Measurements from ENCODE around the gene PLLP. TPM values are rescaled to one million over a fixed set of nuclear protein-coding genes. Genes with fewer than 3 reads are reported as not detected.

PLLP gene
- polyA plus RNA-seq, 1 donor (not counting 4 experiments of a cell fraction or from before 2014, with no cell fraction given) = 8.7 TPM

DNA sequence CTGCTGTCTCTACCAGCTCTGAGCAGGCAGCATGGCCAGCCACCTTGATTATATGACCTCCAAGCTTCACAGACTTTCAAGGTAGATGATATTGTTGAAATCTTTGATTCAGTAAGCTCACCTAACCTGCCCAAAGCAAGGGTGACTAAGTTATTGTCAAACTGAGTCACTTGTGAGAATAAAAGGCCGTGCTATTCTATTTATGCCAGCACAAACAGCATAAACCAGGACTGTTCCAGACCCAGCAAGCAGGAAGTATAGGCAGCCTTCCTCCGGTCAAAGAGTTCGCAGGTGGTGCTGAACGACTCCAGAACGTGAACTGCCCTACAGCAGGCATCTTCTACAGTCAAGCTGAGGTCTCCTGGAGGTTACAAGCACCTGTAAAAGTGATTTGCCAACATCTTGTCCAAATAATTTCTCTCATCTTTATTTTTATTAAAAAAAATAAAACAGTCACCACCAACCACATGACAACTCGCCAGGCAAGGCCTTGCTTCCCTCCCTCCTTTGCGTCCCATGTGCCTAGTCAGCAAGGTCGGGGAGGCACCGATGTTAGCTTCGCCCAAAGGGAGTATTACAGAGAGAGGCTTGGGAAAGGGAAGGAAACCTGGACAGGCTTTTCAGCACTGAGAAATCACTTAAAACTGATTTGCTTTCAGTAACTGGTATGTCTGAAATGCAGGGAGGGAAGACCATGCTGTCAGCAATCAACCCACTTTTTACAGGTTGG, 28.6 kb downstream of the PLLP start:
- H2AFZ ChIP-seq (ENCODE audit: control insufficient read depth, low read length) = no peak overlapping the region
- H3K27me3 ChIP-seq (ENCODE audit: control insufficient read depth, extremely low read depth, insufficient read depth, low read length) = no peaks in the 10 kb centered on the region
- FAIRE-seq (peak; percentile 95), DNase-seq (ENCODE audit: low read depth, low spot score) (no peak)
- H3K9ac ChIP-seq (ENCODE audit: control insufficient read depth, extremely low read depth, insufficient read depth, low read length) = no peak overlapping the region
- no peaks in the 10 kb centered on the region for H3K9me3 ChIP-seq (ENCODE audit: control insufficient read depth, low read depth, low read length)
- TF ChIP-seq EZH2 (IDR thresholded peaks at IDR 0.05; ENCODE audit: low read length) = no peak
- TF ChIP-seq CTCF (optimal IDR thresholded peaks at IDR 0.05 in 1 of 3, IDR thresholded peaks at IDR 0.05 in 1 of 3, conservative IDR thresholded peaks at IDR 0.05 in 1 of 3; ENCODE audit: extremely low read depth in 1 of 3, insufficient read depth in 2 of 3, low read length in 3 of 3) = no peak
- no peaks in the 10 kb centered on the region for H4K20me1 ChIP-seq (ENCODE audit: control insufficient read depth, extremely low read depth, insufficient read depth, low read length)
- H3K4me2 ChIP-seq (ENCODE audit: control insufficient read depth, extremely low read depth, insufficient read depth, low read depth, low read length) = peak overlapping the region; percentile 25
- no peaks in the 10 kb centered on the region for H3K9me1 ChIP-seq (ENCODE audit: control insufficient read depth, extremely low read depth, insufficient read depth, low read length)
- H3K4me1 ChIP-seq (ENCODE audit: control insufficient read depth, extremely low read depth, insufficient read depth, low read length) = peaks cover 40% of the 10 kb centered on the region
- dilution Hi-C loops (cut with MboI; ENCODE audit: extremely low pct_ligation_motif_present, low sequenced_read_pairs) = no loop called here
- H3K36me3 ChIP-seq (ENCODE audit: control insufficient read depth in 2 of 2, extremely low read depth in 1 of 2, insufficient read depth in 2 of 2, low read length in 2 of 2) = peaks cover 8 to 11% of the 10 kb centered on the region in 2 experiments
- no peaks in the 10 kb centered on the region for H3K79me2 ChIP-seq (ENCODE audit: control insufficient read depth, insufficient read depth, low read length)
- peak overlapping the region; percentile 48 for H3K27ac ChIP-seq (ENCODE audit: control insufficient read depth, insufficient read depth, low read length)
- H3K4me3 ChIP-seq (ENCODE audit: control insufficient read depth in 2 of 3, extremely low read depth in 1 of 3, insufficient read depth in 2 of 3, low read depth in 1 of 3, low read length in 3 of 3) = no peak overlapping the region

- Histone ChIP-seq H3K4me2 (ENCODE audit: control insufficient read depth, extremely low read depth, insufficient read depth, low read depth, low read length) (no peak overlapping the region), H3K36me3 (ENCODE audit: control insufficient read depth in 2 of 2, extremely low read depth in 1 of 2, insufficient read depth in 2 of 2, low read length in 2 of 2) (peaks cover 19 to 23% of the 10 kb centered on the region in 2 experiments), H4K20me1 (ENCODE audit: control insufficient read depth, extremely low read depth, insufficient read depth, low read length) (no peaks in the 10 kb centered on the region), H2AFZ (ENCODE audit: control insufficient read depth, low read length) (no peak overlapping the region), H3K4me1 (ENCODE audit: control insufficient read depth, extremely low read depth, insufficient read depth, low read length) (peaks cover 23% of the 10 kb centered on the region), H3K9me1 (ENCODE audit: control insufficient read depth, extremely low read depth, insufficient read depth, low read length) (no peaks in the 10 kb centered on the region), H3K4me3 (ENCODE audit: control insufficient read depth in 2 of 3, extremely low read depth in 1 of 3, insufficient read depth in 2 of 3, low read depth in 1 of 3, low read length in 3 of 3) (no peak overlapping the region), H3K27me3 (ENCODE audit: control insufficient read depth, extremely low read depth, insufficient read depth, low read length) (no peaks in the 10 kb centered on the region), H3K9ac (ENCODE audit: control insufficient read depth, extremely low read depth, insufficient read depth, low read length) (no peak overlapping the region), H3K27ac (ENCODE audit: control insufficient read depth, insufficient read depth, low read length) (no peak overlapping the region), H3K79me2 (ENCODE audit: control insufficient read depth, insufficient read depth, low read length) (no peaks in the 10 kb centered on the region), H3K9me3 (ENCODE audit: control insufficient read depth, low read depth, low read length) (no peaks in the 10 kb centered on the region)
- DNase-seq (ENCODE audit: low read depth, low spot score) (no peak), FAIRE-seq (no peak)
- dilution Hi-C loops (cut with MboI; ENCODE audit: extremely low pct_ligation_motif_present, low sequenced_read_pairs) = no loop called here
- TF ChIP-seq CTCF (optimal IDR thresholded peaks at IDR 0.05 in 1 of 3, IDR thresholded peaks at IDR 0.05 in 1 of 3, conservative IDR thresholded peaks at IDR 0.05 in 1 of 3; ENCODE audit: extremely low read depth in 1 of 3, insufficient read depth in 2 of 3, low read length in 3 of 3) = no peak
- TF ChIP-seq EZH2 (IDR thresholded peaks at IDR 0.05; ENCODE audit: low read length) = no peak
These were observed 31.0 kb downstream of the PLLP start for GRCh38 chr16:57253466-57253865.
